IPS-15b (cell line): Measurements from ENCODE around the gene HLA-DQA1.
"Not testable (repeated sequence)": the region's sequence is repeated elsewhere in the genome, so short reads cannot be mapped to it uniquely, and the experiment has no call there.

Source experiments
- H3K27me3 ChIP-seq: one replicate; pipeline ENCODE4 v1.6.1; 2013; ENCODE audit warnings: low read length; ENCODE audit not compliant: control insufficient read depth, insufficient read depth
- H3K36me3 ChIP-seq: one replicate; pipeline ENCODE4 v1.6.1; 2013; ENCODE audit warnings: low read length; ENCODE audit not compliant: control insufficient read depth, insufficient read depth
- H3K4me1 ChIP-seq: one replicate; pipeline ENCODE4 v1.6.1; 2013; ENCODE audit warnings: mild to moderate bottlenecking, low read length; ENCODE audit not compliant: control insufficient read depth, insufficient read depth
- H3K4me3 ChIP-seq: one replicate; pipeline ENCODE4 v1.5.1; 2013; ENCODE audit warnings: low read depth, low read length
- H3K9ac ChIP-seq: one replicate; pipeline ENCODE4 v1.6.1; 2013; ENCODE audit warnings: low read depth, mild to moderate bottlenecking, low read length
- H3K9me3 ChIP-seq: one replicate; pipeline ENCODE4 v1.6.1; 2013; ENCODE audit warnings: mild to moderate bottlenecking, low read length; ENCODE audit not compliant: control insufficient read depth, insufficient read depth

Gene HLA-DQA1

DNA sequence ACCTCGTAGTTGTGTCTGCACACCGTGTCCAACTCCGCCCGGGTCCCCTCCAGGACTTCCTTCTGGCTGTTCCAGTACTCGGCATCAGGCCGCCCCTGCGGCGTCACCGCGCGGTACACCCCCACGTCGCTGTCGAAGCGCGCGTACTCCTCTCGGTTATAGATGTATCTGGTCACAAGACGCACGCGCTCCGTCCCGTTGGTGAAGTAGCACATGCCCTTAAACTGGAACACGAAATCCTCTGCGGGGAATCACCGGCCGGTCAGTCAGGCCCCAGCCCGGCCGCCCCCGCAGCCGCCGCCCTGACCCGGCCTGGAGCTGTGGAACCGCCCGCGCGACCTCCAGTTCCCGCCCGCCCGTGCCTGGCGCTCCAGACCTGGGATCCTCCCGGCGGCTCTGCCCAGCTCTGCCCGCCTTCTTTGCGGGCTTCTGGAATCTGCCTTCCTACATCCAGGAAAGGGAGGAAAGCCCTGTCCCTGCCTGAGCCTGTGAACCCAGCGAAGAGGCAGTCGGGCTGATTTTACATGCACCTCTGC, 27.7 kb downstream of the HLA-DQA1 start:
- Histone ChIP-seq H3K4me3 (peak overlapping the region; percentile 79), H3K9ac (peak overlapping the region; percentile 54), H3K4me1 (peaks cover 8% of the 10 kb centered on the region), H3K27me3 (peaks cover 17% of the 10 kb centered on the region), H3K9me3 (no peaks in the 10 kb centered on the region), H3K36me3 (peaks cover 10% of the 10 kb centered on the region)

GRCh38 chr6:32665661-32666060, 28.5 kb downstream of the HLA-DQA1 start:
- Histone ChIP-seq H3K4me3 (peak overlapping the region; percentile 79), H3K27me3 (peaks cover 17% of the 10 kb centered on the region)

GRCh38 chr6:32666420-32667300, 29.5 kb downstream of the HLA-DQA1 start, which contains the start of gene HLA-DQB1:
HLA-DQB1 (minus strand) TSS chr6:32666657; CDS start chr6:32666607, 50 bp downstream.
- Histone ChIP-seq H3K27me3 (peaks cover 17% of the 10 kb centered on the region), H3K4me1 (peaks cover 8% of the 10 kb centered on the region), H3K4me3 (peak within 1 kb of the TSS; percentile 79), H3K9ac (no peak within 1 kb of the TSS), H3K9me3 (no peaks in the 10 kb centered on the region), H3K36me3 (peaks cover 2% of the 10 kb centered on the region)

More at GRCh38 chr6:32665661-32666060, 28.5 kb downstream of the HLA-DQA1 start:
- Histone ChIP-seq H3K9ac (no peak overlapping the region), H3K4me1 (peaks cover 8% of the 10 kb centered on the region), H3K36me3 (peaks cover 10% of the 10 kb centered on the region), H3K9me3 (no peaks in the 10 kb centered on the region)

DNA sequence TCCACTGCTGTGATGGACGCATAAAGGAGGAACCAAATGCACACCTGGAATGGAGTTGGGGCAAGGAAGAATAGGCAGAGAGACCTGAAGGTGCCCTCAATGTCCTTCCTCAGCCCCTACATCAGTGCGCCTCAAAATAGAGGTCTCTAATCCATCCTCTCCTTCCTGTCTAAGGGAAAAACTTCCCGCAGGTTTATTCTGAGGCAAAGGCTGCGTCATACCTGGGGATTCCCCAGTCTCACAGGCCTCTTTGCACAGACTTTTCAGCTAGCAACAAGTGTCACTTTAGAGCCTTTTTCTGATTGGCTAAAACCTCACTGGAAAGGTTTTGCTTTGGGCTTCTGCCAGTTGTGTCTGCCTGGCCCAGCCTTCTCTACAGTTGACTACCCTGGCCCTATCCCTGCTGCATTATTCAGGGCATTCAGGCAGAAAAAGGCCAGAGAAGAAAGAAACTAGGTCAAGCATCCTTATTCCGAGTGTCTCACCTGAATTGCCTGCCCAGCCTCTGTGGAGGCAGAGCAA, 31.1 kb downstream of the HLA-DQA1 start:
- Histone ChIP-seq H3K9ac (no peak overlapping the region), H3K4me3 (no peak overlapping the region), H3K36me3 (no peaks in the 10 kb centered on the region), H3K27me3 (peaks cover 17% of the 10 kb centered on the region), H3K9me3 (no peaks in the 10 kb centered on the region), H3K4me1 (peaks cover 8% of the 10 kb centered on the region)

GRCh38 chr6:32669240-32669639, 32.0 kb downstream of the HLA-DQA1 start:
- Histone ChIP-seq H3K4me3 (no peak overlapping the region), H3K27me3 (peaks cover 14% of the 10 kb centered on the region), H3K9me3 (no peaks in the 10 kb centered on the region), H3K36me3 (no peaks in the 10 kb centered on the region), H3K4me1 (peaks cover 6% of the 10 kb centered on the region), H3K9ac (no peak overlapping the region)

GRCh38 chr6:32669893-32670292, 32.7 kb downstream of the HLA-DQA1 start:
- peaks cover 6% of the 10 kb centered on the region for H3K4me1 ChIP-seq
- H3K9ac ChIP-seq, result no peak overlapping the region
- no peak overlapping the region for H3K4me3 ChIP-seq

DNA sequence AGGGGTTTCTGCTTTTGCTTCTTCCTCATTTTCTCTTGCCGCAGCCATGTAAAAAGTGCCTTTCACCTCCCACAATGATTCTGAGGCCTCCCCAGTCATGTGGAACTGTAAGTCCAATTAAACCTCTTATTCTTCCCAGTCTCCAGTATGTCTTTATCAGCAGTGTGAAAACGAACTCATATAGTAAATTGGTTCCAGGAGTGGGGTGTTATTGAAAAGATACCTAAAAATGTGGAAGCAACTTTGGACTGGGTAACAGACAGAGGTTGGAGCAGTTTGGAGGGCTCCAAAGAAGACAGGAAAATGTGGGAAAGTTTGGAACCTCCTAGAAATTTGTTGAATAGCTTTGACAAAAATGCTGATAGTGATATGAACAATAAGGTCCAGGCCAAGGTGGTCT, 34.7 kb downstream of the HLA-DQA1 start:
- H3K9me3 ChIP-seq, H3K27me3 ChIP-seq, H3K4me3 ChIP-seq, H3K9ac ChIP-seq, H3K4me1 ChIP-seq, H3K36me3 ChIP-seq: not testable (repeated sequence)

More at GRCh38 chr6:32669893-32670292, 32.7 kb downstream of the HLA-DQA1 start:
- no peaks in the 10 kb centered on the region for H3K36me3 ChIP-seq
- H3K27me3 ChIP-seq, result peaks cover 12% of the 10 kb centered on the region
- H3K9me3 ChIP-seq, result no peaks in the 10 kb centered on the region

DNA sequence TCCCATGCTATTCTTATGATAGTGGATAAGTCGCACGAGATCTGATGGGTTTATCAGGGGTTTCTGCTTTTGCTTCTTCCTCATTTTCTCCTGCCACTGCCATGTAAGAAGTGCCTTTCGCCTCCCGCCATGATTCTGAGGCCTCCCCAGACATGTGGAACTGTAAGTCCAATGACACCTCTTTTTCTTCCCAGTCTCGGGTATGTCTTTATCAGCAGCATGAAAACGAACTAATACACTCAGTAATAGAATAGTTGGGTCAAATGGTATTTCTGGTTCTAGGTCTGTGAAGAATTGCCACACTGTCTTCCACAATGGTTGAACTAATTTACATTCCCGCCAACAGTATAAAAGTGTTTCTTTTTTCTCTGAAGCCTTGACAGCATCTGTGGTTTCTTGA, 36.9 kb downstream of the HLA-DQA1 start:
- not testable (repeated sequence) for H3K9me3 ChIP-seq, H3K9ac ChIP-seq, H3K4me1 ChIP-seq, H3K36me3 ChIP-seq, H3K4me3 ChIP-seq, H3K27me3 ChIP-seq

GRCh38 chr6:32679492-32679891, 42.3 kb downstream of the HLA-DQA1 start:
- no peaks in the 10 kb centered on the region for H3K9me3 ChIP-seq
- no peaks in the 10 kb centered on the region for H3K4me1 ChIP-seq
- H3K4me3 ChIP-seq, result no peak overlapping the region
- no peaks in the 10 kb centered on the region for H3K27me3 ChIP-seq
- no peak overlapping the region for H3K9ac ChIP-seq
- no peaks in the 10 kb centered on the region for H3K36me3 ChIP-seq

- Histone ChIP-seq H3K36me3 (no peaks in the 10 kb centered on the region), H3K4me3 (no peak overlapping the region), H3K27me3 (no peaks in the 10 kb centered on the region), H3K9me3 (no peaks in the 10 kb centered on the region), H3K9ac (no peak overlapping the region), H3K4me1 (no peaks in the 10 kb centered on the region)
Observed at GRCh38 chr6:32680055-32680454, 42.8 kb downstream of the HLA-DQA1 start.

GRCh38 chr6:32684246-32684645, 47.0 kb downstream of the HLA-DQA1 start:
- no peaks in the 10 kb centered on the region for H3K36me3 ChIP-seq
- H3K4me1 ChIP-seq, result no peaks in the 10 kb centered on the region
- no peaks in the 10 kb centered on the region for H3K9me3 ChIP-seq
- H3K4me3 ChIP-seq, result no peak overlapping the region
- H3K27me3 ChIP-seq, result no peaks in the 10 kb centered on the region
- H3K9ac ChIP-seq, result no peak overlapping the region

DNA sequence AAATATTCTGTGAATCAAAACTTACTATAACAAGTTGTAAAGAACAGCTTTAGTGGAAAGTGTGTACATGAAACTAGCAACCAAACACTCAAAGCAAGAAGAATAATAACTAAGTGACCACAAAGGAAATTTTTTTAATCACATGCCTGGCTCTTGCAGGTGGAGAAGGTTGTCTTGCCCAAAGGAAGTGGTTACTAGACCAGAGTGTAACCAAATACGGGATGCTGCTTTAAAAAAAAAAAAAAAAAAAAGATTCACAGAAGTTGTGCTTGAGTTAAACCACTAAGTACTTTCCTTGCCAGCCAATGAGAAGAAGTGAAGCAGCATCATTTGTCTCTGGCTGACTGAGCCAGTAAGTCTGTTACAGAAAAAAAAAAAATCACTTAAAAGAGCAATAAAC, 48.4 kb downstream of the HLA-DQA1 start:
- no peaks in the 10 kb centered on the region for H3K4me1 ChIP-seq
- H3K36me3 ChIP-seq, result no peaks in the 10 kb centered on the region
- no peaks in the 10 kb centered on the region for H3K9me3 ChIP-seq
- H3K4me3 ChIP-seq, result no peak overlapping the region
- H3K27me3 ChIP-seq, result no peaks in the 10 kb centered on the region
- no peak overlapping the region for H3K9ac ChIP-seq
